ENCODE measurements around the gene UIMC1. TPM values are rescaled to one million over a fixed set of nuclear protein-coding genes. Genes with fewer than 3 reads are reported as not detected.

The UIMC1 gene
- total RNA-seq, 1 experiment from 2014 or later = 53.0 TPM

DNA sequence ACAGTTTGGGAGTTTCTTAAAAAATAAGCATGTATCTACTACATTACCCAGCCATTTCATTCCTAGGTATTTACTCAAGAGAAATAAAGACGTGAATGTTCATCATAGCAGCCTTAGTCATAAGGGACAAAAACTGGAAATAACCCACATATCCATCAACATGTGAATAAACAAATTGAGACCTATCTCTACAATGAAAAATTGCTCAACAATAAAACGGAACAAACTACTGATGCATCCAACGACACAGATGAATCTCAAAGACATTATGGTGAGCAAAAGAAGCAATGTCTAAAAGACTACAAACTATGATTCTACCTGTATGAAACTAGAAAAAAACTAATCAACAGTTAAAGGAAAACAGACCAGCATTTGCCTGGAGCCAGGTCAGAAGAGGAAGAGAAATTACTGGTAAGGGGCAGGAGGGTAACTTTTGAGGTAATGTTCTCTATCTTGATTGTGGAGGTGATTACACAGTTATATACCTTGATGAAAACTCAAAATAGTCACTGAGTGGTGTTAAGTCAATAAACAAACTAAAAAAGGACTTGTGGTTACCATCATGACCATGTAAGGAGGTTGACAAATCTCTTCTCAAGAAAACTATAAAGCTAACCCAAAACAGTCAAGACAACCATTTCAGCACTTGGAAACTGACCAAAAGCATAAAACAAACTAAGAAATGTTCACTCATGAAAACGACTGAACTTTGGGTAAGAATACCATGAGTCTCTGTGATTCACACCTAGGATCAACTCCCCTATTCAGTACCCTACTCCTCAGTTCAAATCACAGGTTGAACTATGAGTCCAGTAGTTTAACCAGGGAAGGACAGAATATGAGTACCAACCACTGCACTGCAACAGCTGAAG, 10.4 kb downstream of the UIMC1 start:
- H4K5ac ChIP-seq (ENCODE audit: insufficient read length, low read depth, low read length) = no peak overlapping the region
- H3K9ac ChIP-seq (ENCODE audit: extremely low read depth, insufficient read length, low read length) = no peak overlapping the region
- WGBS (ENCODE audit: extremely low coverage, insufficient read length, low lambda C conversion rate) = no CpG with 5 or more reads among the region's 4 CpGs
- H3K79me2 ChIP-seq (ENCODE audit: insufficient read depth, low read length) = peaks cover 29% of the 10 kb centered on the region; the same call in 1 of the 2 replicates
- no peak for DNase-seq
- no peaks in the 10 kb centered on the region for H3K23me2 ChIP-seq (ENCODE audit: insufficient read length, low read depth, low read length, poor library complexity, severe bottlenecking)
- peak overlapping the region in 2 of 3 experiments; percentile 49 to 65; a peak in 2 of 7 replicates for H3K27ac Mint-ChIP-seq
- H2BK120ac ChIP-seq (ENCODE audit: low read depth, low read length, poor library complexity, severe bottlenecking) = no peak overlapping the region
- H3K36me3 Mint-ChIP-seq (ENCODE audit: insufficient read depth in 1 of 3, low read depth in 3 of 3) = peaks cover 30 to 44% (median 32%) of the 10 kb centered on the region in 3 experiments
- no peak overlapping the region for H2AFZ ChIP-seq (ENCODE audit: low read length)
- no peak overlapping the region for H3K23ac ChIP-seq (ENCODE audit: insufficient read length, low read depth, low read length)
- H4K91ac ChIP-seq (ENCODE audit: insufficient read length, low read depth, low read length) = no peak overlapping the region
- H3K79me1 ChIP-seq (ENCODE audit: insufficient read depth, low read depth, low read length, poor library complexity, severe bottlenecking) = peaks cover 14% of the 10 kb centered on the region
- no peaks in the 10 kb centered on the region for H4K20me1 ChIP-seq (ENCODE audit: control insufficient read depth, insufficient read depth, insufficient read length)
- H3K14ac ChIP-seq (ENCODE audit: insufficient read depth, low read length) = no peak overlapping the region
- H3K4me3 Mint-ChIP-seq = no peak overlapping the region
- H3K27me3 ChIP-seq (ENCODE audit: insufficient read depth, low read length) = no peaks in the 10 kb centered on the region
- no peak overlapping the region for H3K27ac ChIP-seq (ENCODE audit: insufficient read length, low read depth, low read length)
- H3K4me1 ChIP-seq (ENCODE audit: insufficient read depth, low read length) = no peaks in the 10 kb centered on the region
- no peak overlapping the region for H3K4ac ChIP-seq (ENCODE audit: low read depth, low read length)
- no peak overlapping the region for H2BK12ac ChIP-seq (ENCODE audit: insufficient read length, low read depth, low read length)
- no peak overlapping the region for H3K18ac ChIP-seq (ENCODE audit: insufficient read length, low read depth, low read length)
- TF ChIP-seq, protein P1, sequence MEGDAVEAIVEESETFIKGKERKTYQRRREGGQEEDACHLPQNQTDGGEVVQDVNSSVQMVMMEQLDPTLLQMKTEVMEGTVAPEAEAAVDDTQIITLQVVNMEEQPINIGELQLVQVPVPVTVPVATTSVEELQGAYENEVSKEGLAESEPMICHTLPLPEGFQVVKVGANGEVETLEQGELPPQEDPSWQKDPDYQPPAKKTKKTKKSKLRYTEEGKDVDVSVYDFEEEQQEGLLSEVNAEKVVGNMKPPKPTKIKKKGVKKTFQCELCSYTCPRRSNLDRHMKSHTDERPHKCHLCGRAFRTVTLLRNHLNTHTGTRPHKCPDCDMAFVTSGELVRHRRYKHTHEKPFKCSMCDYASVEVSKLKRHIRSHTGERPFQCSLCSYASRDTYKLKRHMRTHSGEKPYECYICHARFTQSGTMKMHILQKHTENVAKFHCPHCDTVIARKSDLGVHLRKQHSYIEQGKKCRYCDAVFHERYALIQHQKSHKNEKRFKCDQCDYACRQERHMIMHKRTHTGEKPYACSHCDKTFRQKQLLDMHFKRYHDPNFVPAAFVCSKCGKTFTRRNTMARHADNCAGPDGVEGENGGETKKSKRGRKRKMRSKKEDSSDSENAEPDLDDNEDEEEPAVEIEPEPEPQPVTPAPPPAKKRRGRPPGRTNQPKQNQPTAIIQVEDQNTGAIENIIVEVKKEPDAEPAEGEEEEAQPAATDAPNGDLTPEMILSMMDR (conservative IDR thresholded peaks at IDR 0.05) = no peak
- H3K56ac ChIP-seq (ENCODE audit: insufficient read length, low read depth, low read length) = no peak overlapping the region
- H4K8ac ChIP-seq (replicated peaks; ENCODE audit: insufficient read length, low read depth, low read length) = no peak overlapping the region
- no peaks in the 10 kb centered on the region for H3K27me3 Mint-ChIP-seq (ENCODE audit: low read depth)
- no peaks in the 10 kb centered on the region for H3K9me3 ChIP-seq (ENCODE audit: control insufficient read depth, low read depth, low read length)
- no peak overlapping the region for H2BK15ac ChIP-seq (ENCODE audit: low read depth, low read length)
- peaks cover 15 to 23% of the 10 kb centered on the region in 2 experiments for H3K9me3 Mint-ChIP-seq
- no peak overlapping the region for H2BK5ac ChIP-seq (ENCODE audit: insufficient read length, low read length)
- no peak overlapping the region for H3K4me2 ChIP-seq (ENCODE audit: insufficient read depth, insufficient read length, low read length)
- peaks cover 7 to 11% of the 10 kb centered on the region in 2 experiments; a peak in 2 of 4 replicates for H3K4me1 Mint-ChIP-seq
- H2BK20ac ChIP-seq (ENCODE audit: low read depth, low read length, poor library complexity, severe bottlenecking) = no peak overlapping the region
- no peak overlapping the region for H2AK5ac ChIP-seq (ENCODE audit: insufficient read length, low read length)
- no peak overlapping the region for H3T11ph ChIP-seq (ENCODE audit: low read length)

Data from H9 (cell line).